HPDE6-E6E7 (cell line): ENCODE results near the gene LRRFIP1.
"Not testable (repeated sequence)": the region's sequence is repeated elsewhere in the genome, so short reads cannot be mapped to it uniquely, and the experiment has no call there.

Source experiments
- DNase-seq: peaks from one replicate; pipeline ENCODE4 v3.0.0; 2011; ENCODE audit warnings: missing footprints; ENCODE audit errors: extremely low spot score

Gene LRRFIP1

GRCh38 chr2:237688541-237688940, 61.2 kb downstream of the LRRFIP1 start:
- DNase-seq: not testable (repeated sequence)

GRCh38 chr2:237689336-237690131, 62.1 kb downstream of the LRRFIP1 start:
- DNase-seq: no peak

DNA sequence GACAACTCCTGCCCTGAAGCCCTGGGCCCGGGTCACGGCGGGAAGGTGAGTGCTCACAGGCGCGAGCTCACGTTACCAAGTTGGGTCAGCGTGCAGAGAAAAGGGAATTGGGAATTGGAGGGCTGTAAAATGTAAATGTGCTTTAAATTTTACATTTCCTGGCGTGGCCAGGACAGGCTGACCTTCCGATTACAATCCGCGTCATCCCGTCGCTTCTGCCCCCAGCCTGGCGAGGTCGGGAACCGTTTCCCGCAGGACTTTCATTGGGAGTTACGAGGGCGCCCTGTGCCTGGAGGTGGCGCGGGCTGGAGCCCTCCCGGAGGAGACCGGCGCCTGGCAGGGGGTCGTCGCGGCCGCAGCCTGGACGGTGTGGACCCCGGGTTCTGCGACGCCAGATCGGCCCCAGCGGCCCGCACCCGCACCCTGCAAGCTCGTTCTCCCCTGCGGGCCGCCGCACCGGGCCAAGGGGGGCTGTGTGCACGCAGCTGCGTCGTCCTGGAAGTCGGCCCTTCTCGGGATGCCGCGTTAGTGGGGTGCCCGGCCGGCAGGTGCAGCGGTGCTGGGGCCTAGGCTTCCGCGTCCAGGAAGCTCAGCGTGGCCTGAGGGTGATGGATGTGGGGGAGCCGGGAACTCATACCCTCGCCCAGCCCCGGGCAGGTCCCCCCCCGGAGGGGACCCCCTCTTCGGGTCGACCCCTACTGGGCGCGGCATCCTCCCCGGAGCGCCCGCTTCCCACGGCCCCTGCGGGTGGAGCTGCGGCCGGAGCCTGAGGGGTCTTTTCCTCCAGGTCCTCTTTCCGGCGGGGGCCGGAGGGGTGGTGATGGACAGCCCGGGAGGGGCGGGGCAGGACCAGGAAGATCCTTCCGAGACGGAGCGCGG, 63.9 kb downstream of the LRRFIP1 start:
- no peak for DNase-seq

- DNase-seq: peak; percentile 73
Measured at GRCh38 chr2:237691908-237692600, 64.7 kb downstream of the LRRFIP1 start.

DNA sequence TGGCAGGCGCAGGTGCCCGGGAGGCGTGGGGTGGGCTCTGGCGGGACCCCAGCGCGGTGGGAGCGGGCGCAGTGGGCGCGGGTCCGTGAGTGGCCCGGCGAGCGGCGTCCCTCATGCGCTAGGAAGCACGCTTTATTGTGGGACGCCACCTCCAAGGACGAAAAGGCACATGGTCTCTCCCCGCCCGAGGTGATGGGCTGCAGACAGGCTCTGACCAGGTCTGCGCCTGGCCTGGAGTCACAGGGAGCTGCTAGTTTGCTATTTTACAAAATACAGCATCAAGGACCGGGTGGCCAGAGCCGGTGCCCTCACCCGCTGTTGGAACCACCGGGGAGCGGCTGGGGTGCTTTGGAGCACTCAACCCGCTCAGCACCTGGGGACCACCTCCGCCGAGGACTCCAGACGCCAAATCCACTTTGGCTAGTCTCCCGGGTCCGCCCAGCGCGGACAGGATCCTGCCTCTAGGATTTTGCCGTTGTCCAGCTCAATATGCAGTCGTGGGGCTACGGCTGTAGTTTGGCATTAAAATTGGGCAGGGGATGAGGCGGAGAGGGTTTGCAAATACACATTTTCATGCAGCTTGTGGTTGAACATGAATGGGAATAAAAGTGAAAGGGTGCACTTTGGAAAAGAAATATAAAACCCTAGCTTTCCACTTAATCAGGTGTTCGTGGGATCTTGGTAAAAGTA, 65.4 kb downstream of the LRRFIP1 start:
- no peak for DNase-seq

DNA sequence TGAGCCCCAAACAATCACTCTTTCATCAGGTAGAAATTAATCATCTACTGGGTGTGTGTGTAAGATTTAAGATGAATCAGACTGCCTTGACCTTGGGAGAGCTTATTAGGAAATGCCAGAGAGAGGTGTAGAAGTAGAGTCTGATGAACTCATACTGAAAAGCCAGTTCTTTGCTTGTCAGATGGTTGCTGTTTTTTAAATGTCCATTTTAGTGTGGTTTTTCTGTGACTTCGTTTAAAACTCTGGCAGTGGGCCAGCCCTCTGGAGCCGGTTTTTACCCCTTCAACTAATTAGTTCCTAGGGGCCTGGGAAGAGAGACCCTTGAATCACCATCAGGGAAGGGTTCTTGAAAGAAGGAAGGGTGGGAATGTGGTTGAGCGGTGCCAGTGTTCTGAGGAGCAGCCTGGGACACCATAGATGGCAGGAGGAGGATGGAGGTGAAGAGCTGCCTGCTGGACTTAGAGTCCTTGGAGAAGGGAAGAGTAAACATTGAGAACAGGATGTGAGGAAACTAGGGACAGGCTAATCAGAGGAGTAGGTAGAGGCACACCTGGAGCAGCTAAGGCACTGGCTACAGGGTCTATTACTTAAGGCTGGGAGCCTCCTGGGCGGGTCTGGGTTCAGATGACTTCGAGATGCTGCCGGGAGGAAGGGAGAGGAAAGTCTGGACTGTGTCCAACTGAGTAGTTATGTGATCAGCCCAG, 66.1 kb downstream of the LRRFIP1 start:
- DNase-seq: peak; percentile 86

- DNase-seq: no peak
Measured at GRCh38 chr2:237694415-237695194, 67.2 kb downstream of the LRRFIP1 start.

GRCh38 chr2:237695201-237695780, 67.9 kb downstream of the LRRFIP1 start:
- DNase-seq: no peak

DNA sequence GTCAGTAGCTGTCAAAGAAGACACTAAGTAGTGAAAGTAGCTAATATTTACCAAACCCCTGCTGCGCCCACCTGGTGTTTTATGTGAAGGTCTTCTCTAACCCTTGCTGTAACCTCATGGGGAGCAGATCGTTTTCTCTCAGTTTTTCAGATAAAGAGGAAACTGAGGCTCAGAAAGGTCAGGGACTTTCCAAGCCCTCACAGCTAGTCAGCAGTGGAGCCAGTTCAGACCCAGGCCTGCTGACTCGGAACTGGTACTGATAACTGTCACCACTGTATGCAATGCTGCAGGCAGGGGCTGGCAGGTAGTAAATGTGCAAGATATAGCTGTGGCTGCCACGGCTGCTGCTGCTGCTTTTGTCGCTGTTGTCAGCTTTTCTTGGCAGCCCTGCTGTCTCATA, 69.1 kb downstream of the LRRFIP1 start:
- DNase-seq: no peak

- no peak for DNase-seq
Measured at GRCh38 chr2:237697586-237698357, 70.4 kb downstream of the LRRFIP1 start.

DNA sequence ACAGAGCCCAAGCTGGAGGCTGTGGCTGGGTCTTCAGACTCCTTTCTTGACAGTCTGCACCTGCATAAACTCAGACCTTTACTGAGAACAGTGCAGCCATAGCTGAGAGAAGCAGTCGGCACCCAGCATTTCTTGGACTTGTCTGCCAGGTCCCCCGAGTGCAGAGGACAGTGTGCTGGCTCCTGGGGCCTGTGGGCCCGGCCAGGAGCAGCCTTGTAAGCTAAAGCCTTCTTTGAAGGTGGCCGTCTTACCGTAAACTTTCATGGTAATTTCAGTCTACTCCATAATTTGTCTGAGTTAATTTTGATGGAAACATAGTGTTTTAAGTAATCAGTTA, 70.9 kb downstream of the LRRFIP1 start:
- no peak for DNase-seq

DNA sequence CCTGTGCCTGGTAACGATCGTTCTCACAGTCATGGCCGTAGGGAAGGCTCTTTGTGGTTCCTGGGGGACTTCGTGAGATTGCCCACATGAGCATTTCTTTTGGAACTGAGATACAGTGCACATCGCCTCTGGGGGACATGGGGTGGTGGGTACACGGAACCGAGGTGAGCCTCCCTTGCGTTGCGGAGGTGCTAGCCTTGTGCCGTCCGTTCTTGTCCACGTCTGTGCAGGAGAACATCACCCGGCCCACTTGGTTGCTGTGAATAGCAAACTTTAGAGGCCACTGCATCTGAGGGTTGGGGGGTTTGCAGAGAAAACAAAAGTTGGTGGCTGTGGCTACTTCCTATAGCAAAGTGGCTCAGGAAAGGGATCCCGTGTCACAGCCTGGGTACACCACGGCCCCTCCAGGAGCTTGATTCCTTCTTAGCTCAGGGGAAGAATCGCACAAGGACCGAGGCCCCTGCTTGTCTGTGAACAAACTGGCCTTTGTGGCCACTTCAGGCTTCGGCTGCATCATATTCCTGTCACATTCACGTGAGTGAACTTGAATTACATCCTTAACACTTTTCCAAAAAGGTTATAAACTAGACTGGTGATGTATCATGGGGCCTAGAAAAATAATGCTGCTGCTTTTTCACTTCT, 72.6 kb downstream of the LRRFIP1 start:
- no peak for DNase-seq

GRCh38 chr2:237700512-237701032, 73.2 kb downstream of the LRRFIP1 start:
- no peak for DNase-seq

GRCh38 chr2:237701033-237701858, 73.9 kb downstream of the LRRFIP1 start:
- no peak for DNase-seq

GRCh38 chr2:237701859-237702390, 74.5 kb downstream of the LRRFIP1 start:
- no peak for DNase-seq

- DNase-seq: no peak
Measured at GRCh38 chr2:237702441-237703391, 75.3 kb downstream of the LRRFIP1 start.
